Caco-2 (cell line): ENCODE data around the gene ACTN1. TPM values are rescaled to one million over a fixed set of nuclear protein-coding genes. Genes with fewer than 3 reads are reported as not detected.

Experiments
- BruUV-seq: library from RNA; stranded (reverse); fragments of 400-500 nt; replicated peaks from 2 replicates; lab custom pipeline; 2021; lab: Mats Ljungman, UMichigan
- CTCF ChIA-PET: fragments of 300-600 bp; sonication (Branson Sonifier 250); formaldehyde crosslinking; loops from one replicate; lab custom pipeline; 2022; ENCODE audit warnings: antibody characterized with exemption; lab: Charles Lee
- POLR2A ChIA-PET: fragments of 300-600 bp; sonication (Branson Sonifier 250); formaldehyde crosslinking; loops from one replicate; lab custom pipeline; 2022; ENCODE audit warnings: antibody characterized with exemption; lab: Charles Lee
- DNase-seq, 2 experiments: peaks; one replicate each; pipeline versions ENCODE4 v3.0.0 to v3.0.0-alpha.2; 2020 to 2022
- H3K27me3 ChIP-seq: replicated peaks from 2 replicates; pipeline ENCODE4 v1.6.0; 2011; ENCODE audit warnings: low read length; ENCODE audit not compliant: control insufficient read depth, insufficient read depth
- H3K36me3 ChIP-seq: 2 replicates; pipeline ENCODE4 v1.5.1; 2011; ENCODE audit warnings: low read length; ENCODE audit not compliant: control insufficient read depth, insufficient read depth
- H3K4me1 ChIP-seq: fragments of 250-450 bp; sonication (Bioruptor Pico); 2 replicates; pipeline ENCODE4 v1.5.1; 2020; ENCODE audit warnings: mild to moderate bottlenecking
- H3K4me3 ChIP-seq: 2 replicates; pipeline ENCODE4 v1.5.1; 2011; ENCODE audit warnings: low read depth, mild to moderate bottlenecking, control low read depth, low read length
- H3K9me3 ChIP-seq: fragments of 250-450 bp; sonication (Bioruptor Pico); 2 replicates; pipeline ENCODE4 v1.5.1; 2020; ENCODE audit warnings: mild to moderate bottlenecking, moderate library complexity
- H3K27ac Mint-ChIP-seq: one replicate; pipeline ENCODE4 v1.8.0; 2022; ENCODE audit warnings: mixed read lengths; ENCODE audit not compliant: unreplicated experiment
- H3K27me3 Mint-ChIP-seq: one replicate; pipeline ENCODE4 v1.8.0; 2022; ENCODE audit warnings: mixed read lengths; ENCODE audit not compliant: insufficient read depth, unreplicated experiment
- H3K36me3 Mint-ChIP-seq: one replicate; pipeline ENCODE4 v1.8.0; 2022; ENCODE audit warnings: mild to moderate bottlenecking, mixed read lengths; ENCODE audit not compliant: insufficient read depth, unreplicated experiment
- H3K4me1 Mint-ChIP-seq: one replicate; pipeline ENCODE4 v1.8.0; 2022; ENCODE audit warnings: low read depth, mixed read lengths; ENCODE audit not compliant: unreplicated experiment
- H3K4me3 Mint-ChIP-seq: one replicate; pipeline ENCODE4 v1.8.0; 2022; ENCODE audit warnings: mild to moderate bottlenecking, moderate library complexity, mixed read lengths; ENCODE audit not compliant: unreplicated experiment
- H3K9me3 Mint-ChIP-seq: one replicate; pipeline ENCODE4 v1.8.0; 2022; ENCODE audit warnings: mixed read lengths; ENCODE audit not compliant: unreplicated experiment
- intact Hi-C: fragments of 100-400 bp; cut with micrococcal nuclease; formaldehyde crosslinking; loops from one replicate; pipeline ENCODE4 v1.10.0; 2022; ENCODE audit not compliant: unreplicated experiment
- total RNA-seq: library from RNA; stranded (reverse); gene quantifications from 2 replicates; pipeline ENCODE4 v1.2.3, GENCODE V29; 2022
- TF ChIP-seq, protein P1 (sequence below), 2 experiments: fragments of 200-600 bp in 1 of 2; IDR thresholded peaks; 1 replicate in 1 of 2; 2 replicates in 1 of 2; pipeline versions ENCODE4 v1.5.1 to v1.8.0; 2011 to 2022; ENCODE audit warnings: antibody characterized with exemption in 1 of 2, control low read depth in 1 of 2, inconsistent platforms in 1 of 2, low read depth in 1 of 2, low read length in 1 of 2, mild to moderate bottlenecking in 1 of 2, moderate library complexity in 1 of 2; ENCODE audit not compliant: insufficient read depth in 1 of 2, severe bottlenecking in 1 of 2, unreplicated experiment in 1 of 2

ACTN1 gene
- total RNA-seq, 1 experiment from 2014 or later, result 170 TPM

GRCh38 chr14:68919129-68919927, 59.8 kb downstream of the ACTN1 start:
- DNase-seq, result no peak
- no peaks in the 10 kb centered on the region for H3K9me3 ChIP-seq
- TSS peak; percentile 18 for BruUV-seq
- no peak overlapping the region for H3K4me3 ChIP-seq
- Mint-ChIP-seq H3K4me1 (peaks cover 9% of the 10 kb centered on the region), H3K4me3 (no peak overlapping the region), H3K27ac (no peak overlapping the region), H3K27me3 (no peaks in the 10 kb centered on the region), H3K9me3 (no peaks in the 10 kb centered on the region), H3K36me3 (peaks cover 70% of the 10 kb centered on the region)
- ChIA-PET CTCF (no interaction called here), POLR2A (no interaction called here)
- H3K36me3 ChIP-seq, result peaks cover 1% of the 10 kb centered on the region
- peaks cover under 1% of the 10 kb centered on the region; the same call in 1 of the 2 replicates for H3K4me1 ChIP-seq
- intact Hi-C loops, result loop anchor here (2.0 kb wide), 1 partner anchor 187 kb away; no protein-coding TSS in a partner anchor
- TF ChIP-seq, protein P1, sequence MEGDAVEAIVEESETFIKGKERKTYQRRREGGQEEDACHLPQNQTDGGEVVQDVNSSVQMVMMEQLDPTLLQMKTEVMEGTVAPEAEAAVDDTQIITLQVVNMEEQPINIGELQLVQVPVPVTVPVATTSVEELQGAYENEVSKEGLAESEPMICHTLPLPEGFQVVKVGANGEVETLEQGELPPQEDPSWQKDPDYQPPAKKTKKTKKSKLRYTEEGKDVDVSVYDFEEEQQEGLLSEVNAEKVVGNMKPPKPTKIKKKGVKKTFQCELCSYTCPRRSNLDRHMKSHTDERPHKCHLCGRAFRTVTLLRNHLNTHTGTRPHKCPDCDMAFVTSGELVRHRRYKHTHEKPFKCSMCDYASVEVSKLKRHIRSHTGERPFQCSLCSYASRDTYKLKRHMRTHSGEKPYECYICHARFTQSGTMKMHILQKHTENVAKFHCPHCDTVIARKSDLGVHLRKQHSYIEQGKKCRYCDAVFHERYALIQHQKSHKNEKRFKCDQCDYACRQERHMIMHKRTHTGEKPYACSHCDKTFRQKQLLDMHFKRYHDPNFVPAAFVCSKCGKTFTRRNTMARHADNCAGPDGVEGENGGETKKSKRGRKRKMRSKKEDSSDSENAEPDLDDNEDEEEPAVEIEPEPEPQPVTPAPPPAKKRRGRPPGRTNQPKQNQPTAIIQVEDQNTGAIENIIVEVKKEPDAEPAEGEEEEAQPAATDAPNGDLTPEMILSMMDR (IDR thresholded peaks at IDR 0.05; ENCODE audit: insufficient read depth in 1 of 2, low read depth in 1 of 2, low read length in 1 of 2, severe bottlenecking in 1 of 2, unreplicated experiment in 1 of 2), result no peak
- no peaks in the 10 kb centered on the region for H3K27me3 ChIP-seq

DNA sequence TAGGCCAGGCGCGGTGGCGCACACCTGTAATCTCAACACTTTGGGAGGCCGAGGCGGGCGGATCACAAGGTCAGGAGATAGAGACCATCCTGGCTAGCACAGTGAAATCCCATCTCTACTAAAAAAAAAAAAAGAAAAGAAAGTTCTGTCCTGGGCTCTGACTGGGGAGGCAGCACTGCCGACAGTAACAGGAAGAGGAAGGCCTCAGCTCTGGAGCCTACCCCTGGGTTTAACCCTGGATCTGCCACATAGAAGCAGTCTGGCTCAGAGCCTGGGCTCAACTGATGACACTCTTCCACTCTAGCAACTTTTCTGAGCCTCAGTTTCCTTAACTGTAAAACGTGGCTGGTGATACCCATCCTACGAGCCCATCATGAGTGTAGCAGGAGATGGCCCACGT, 60.5 kb downstream of the ACTN1 start:
- Histone ChIP-seq H3K36me3 (peaks cover 1% of the 10 kb centered on the region), H3K27me3 (no peaks in the 10 kb centered on the region), H3K4me3 (no peak overlapping the region), H3K4me1 (no peaks in the 10 kb centered on the region), H3K9me3 (no peaks in the 10 kb centered on the region)
- BruUV-seq, result no TSS peak
- Mint-ChIP-seq H3K4me1 (peaks cover 7% of the 10 kb centered on the region), H3K27me3 (no peaks in the 10 kb centered on the region), H3K27ac (no peak overlapping the region), H3K4me3 (no peak overlapping the region), H3K36me3 (peaks cover 69% of the 10 kb centered on the region), H3K9me3 (no peaks in the 10 kb centered on the region)
- POLR2A ChIA-PET, result no interaction called here
- DNase-seq, result no peak
- intact Hi-C loops, result loop anchor here (2.0 kb wide), 1 partner anchor 188 kb away; no protein-coding TSS in a partner anchor
- CTCF ChIA-PET, result no interaction called here
- TF ChIP-seq, protein P1 (IDR thresholded peaks at IDR 0.05; ENCODE audit: insufficient read depth in 1 of 2, low read depth in 1 of 2, low read length in 1 of 2, severe bottlenecking in 1 of 2, unreplicated experiment in 1 of 2), result no peak

GRCh38 chr14:68916358-68916941, 62.7 kb downstream of the ACTN1 start:
- intact Hi-C loops, result no loop called here
- ChIA-PET CTCF (no interaction called here), POLR2A (no interaction called here)
- BruUV-seq, result no TSS peak
- H3K4me3 Mint-ChIP-seq, result no peak overlapping the region
- Histone ChIP-seq H3K4me3 (no peak overlapping the region), H3K9me3 (no peaks in the 10 kb centered on the region), H3K36me3 (peaks cover 1% of the 10 kb centered on the region), H3K27me3 (no peaks in the 10 kb centered on the region), H3K4me1 (no peaks in the 10 kb centered on the region)
- H3K36me3 Mint-ChIP-seq, result peaks cover 65% of the 10 kb centered on the region
- no peaks in the 10 kb centered on the region for H3K27me3 Mint-ChIP-seq
- H3K4me1 Mint-ChIP-seq, result no peaks in the 10 kb centered on the region
- DNase-seq, result no peak
- no peaks in the 10 kb centered on the region for H3K9me3 Mint-ChIP-seq
- TF ChIP-seq, protein P1 (IDR thresholded peaks at IDR 0.05; ENCODE audit: insufficient read depth in 1 of 2, low read depth in 1 of 2, low read length in 1 of 2, severe bottlenecking in 1 of 2, unreplicated experiment in 1 of 2), result no peak
- peak overlapping the region; percentile 15 for H3K27ac Mint-ChIP-seq
